Panc1 (cell line): Measurements from ENCODE around the gene PLCB4.

Experiments used
- CTCF ChIP-seq: fragments of 450-650 bp; IDR thresholded peaks from 2 replicates; pipeline ENCODE4 v1.5.1; 2017; ENCODE audit warnings: mild to moderate bottlenecking
- POLR2AphosphoS5 ChIP-seq: IDR thresholded peaks from 2 replicates; pipeline ENCODE4 v1.6.1; 2012; ENCODE audit warnings: mild to moderate bottlenecking, low read depth, low read length, moderate library complexity
- SIN3A ChIP-seq: IDR thresholded peaks from 2 replicates; pipeline ENCODE4 v1.6.1; 2012; ENCODE audit warnings: low read depth, mild to moderate bottlenecking, low read length, moderate library complexity, borderline replicate concordance; ENCODE audit not compliant: insufficient read depth
- TCF7L2 ChIP-seq: IDR thresholded peaks from 2 replicates; pipeline ENCODE4 v1.6.1; 2011; ENCODE audit warnings: mild to moderate bottlenecking, low read depth, low read length, inconsistent platforms
- TF ChIP-seq, protein P1 (sequence below), 2 experiments: IDR thresholded peaks; 2 replicates each; pipeline ENCODE4 v1.6.1; 2011 to 2012; ENCODE audit warnings: low read depth in 2 of 2, control low read depth in 1 of 2, low read length in 1 of 2, mild to moderate bottlenecking in 1 of 2, moderate library complexity in 1 of 2; ENCODE audit not compliant: insufficient read depth in 1 of 2

- no peak for TF ChIP-seq CTCF
- no peak for TF ChIP-seq SIN3A
- no peak for TF ChIP-seq POLR2AphosphoS5
- TF ChIP-seq TCF7L2, result no peak
- TF ChIP-seq, protein P1, sequence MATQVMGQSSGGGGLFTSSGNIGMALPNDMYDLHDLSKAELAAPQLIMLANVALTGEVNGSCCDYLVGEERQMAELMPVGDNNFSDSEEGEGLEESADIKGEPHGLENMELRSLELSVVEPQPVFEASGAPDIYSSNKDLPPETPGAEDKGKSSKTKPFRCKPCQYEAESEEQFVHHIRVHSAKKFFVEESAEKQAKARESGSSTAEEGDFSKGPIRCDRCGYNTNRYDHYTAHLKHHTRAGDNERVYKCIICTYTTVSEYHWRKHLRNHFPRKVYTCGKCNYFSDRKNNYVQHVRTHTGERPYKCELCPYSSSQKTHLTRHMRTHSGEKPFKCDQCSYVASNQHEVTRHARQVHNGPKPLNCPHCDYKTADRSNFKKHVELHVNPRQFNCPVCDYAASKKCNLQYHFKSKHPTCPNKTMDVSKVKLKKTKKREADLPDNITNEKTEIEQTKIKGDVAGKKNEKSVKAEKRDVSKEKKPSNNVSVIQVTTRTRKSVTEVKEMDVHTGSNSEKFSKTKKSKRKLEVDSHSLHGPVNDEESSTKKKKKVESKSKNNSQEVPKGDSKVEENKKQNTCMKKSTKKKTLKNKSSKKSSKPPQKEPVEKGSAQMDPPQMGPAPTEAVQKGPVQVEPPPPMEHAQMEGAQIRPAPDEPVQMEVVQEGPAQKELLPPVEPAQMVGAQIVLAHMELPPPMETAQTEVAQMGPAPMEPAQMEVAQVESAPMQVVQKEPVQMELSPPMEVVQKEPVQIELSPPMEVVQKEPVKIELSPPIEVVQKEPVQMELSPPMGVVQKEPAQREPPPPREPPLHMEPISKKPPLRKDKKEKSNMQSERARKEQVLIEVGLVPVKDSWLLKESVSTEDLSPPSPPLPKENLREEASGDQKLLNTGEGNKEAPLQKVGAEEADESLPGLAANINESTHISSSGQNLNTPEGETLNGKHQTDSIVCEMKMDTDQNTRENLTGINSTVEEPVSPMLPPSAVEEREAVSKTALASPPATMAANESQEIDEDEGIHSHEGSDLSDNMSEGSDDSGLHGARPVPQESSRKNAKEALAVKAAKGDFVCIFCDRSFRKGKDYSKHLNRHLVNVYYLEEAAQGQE (IDR thresholded peaks at IDR 0.05; ENCODE audit: insufficient read depth in 1 of 2, low read depth in 2 of 2, low read length in 1 of 2), result no peak
Observed at GRCh38 chr20:9149087-9149486, 80.2 kb downstream of the PLCB4 start.
